ENCODE measurements around the gene HPD. TPM values are rescaled to one million over a fixed set of nuclear protein-coding genes. Genes with fewer than 3 reads are reported as not detected.
"Not testable (repeated sequence)": the region's sequence is repeated elsewhere in the genome, so short reads cannot be mapped to it uniquely, and the experiment has no call there.

Gene HPD
- total RNA-seq, 1 experiment from 2014 or later: not detected

DNA sequence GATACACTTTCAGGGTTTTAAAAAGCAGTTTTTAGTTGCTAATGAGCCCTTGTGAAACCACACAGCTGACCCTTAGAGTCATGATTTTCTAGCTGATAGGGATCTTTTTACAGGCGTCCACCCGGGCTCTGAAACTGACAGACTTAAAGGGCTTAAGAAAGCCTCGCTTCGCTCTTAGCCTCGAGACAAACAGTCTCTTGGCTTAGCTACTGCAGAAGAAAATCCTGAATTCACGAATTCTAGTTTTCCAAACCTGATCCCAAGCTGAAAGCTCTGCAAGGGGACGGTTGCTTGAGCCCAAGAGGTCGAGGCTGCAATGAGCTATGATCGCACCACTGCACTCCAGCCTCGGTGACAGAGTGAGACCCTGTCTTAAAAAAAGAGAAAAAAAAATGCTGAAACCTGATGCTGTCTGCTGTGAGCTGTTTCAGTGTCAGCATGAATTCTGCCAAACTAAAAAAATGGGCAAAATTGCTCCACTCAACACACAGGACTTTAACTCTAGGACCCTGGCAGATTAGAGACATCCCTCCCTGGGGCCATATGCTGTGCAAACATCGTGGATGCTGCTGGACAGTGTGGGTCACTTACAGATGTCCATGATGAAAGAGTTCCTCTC lies 3.1 kb upstream of the HPD start:
- H4K20me1 ChIP-seq (ENCODE audit: low read length): no peaks in the 10 kb centered on the region
- no peaks in the 10 kb centered on the region for H3K27me3 ChIP-seq (ENCODE audit: low read length)
- no peak overlapping the region; the same call in 1 of the 2 replicates for H3K4me3 ChIP-seq (ENCODE audit: low read length)
- DNase-seq: no peak
- no peaks in the 10 kb centered on the region for H3K9me3 ChIP-seq (ENCODE audit: low read length)
- no peak overlapping the region for H3K27ac ChIP-seq (ENCODE audit: low read length)
- ATAC-seq: peak; percentile 55
- H3K36me3 ChIP-seq (ENCODE audit: low read depth, low read length): no peaks in the 10 kb centered on the region
- no TSS peak for BruUV-seq (replicated peaks)
- H3K9ac ChIP-seq (ENCODE audit: low read length): no peak overlapping the region
- peak overlapping the region; percentile 55 for H3K4me2 ChIP-seq (ENCODE audit: low read length)
- TF ChIP-seq EZH2phosphoT487 (IDR thresholded peaks at IDR 0.05; ENCODE audit: borderline replicate concordance, low read length) (no peak), EZH2 (IDR thresholded peaks at IDR 0.05; ENCODE audit: low read length, unreplicated experiment) (no peak)
- TF ChIP-seq, protein P1, sequence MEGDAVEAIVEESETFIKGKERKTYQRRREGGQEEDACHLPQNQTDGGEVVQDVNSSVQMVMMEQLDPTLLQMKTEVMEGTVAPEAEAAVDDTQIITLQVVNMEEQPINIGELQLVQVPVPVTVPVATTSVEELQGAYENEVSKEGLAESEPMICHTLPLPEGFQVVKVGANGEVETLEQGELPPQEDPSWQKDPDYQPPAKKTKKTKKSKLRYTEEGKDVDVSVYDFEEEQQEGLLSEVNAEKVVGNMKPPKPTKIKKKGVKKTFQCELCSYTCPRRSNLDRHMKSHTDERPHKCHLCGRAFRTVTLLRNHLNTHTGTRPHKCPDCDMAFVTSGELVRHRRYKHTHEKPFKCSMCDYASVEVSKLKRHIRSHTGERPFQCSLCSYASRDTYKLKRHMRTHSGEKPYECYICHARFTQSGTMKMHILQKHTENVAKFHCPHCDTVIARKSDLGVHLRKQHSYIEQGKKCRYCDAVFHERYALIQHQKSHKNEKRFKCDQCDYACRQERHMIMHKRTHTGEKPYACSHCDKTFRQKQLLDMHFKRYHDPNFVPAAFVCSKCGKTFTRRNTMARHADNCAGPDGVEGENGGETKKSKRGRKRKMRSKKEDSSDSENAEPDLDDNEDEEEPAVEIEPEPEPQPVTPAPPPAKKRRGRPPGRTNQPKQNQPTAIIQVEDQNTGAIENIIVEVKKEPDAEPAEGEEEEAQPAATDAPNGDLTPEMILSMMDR (conservative IDR thresholded peaks at IDR 0.05; ENCODE audit: low read depth, low read length): no peak
- no peaks in the 10 kb centered on the region for H3K9me2 ChIP-seq (replicated peaks; ENCODE audit: low read length)
- POLR2A ChIA-PET (ENCODE audit: unreplicated experiment): interaction anchor here (0.7 kb wide), 1 partner anchor 1686 kb away, joined by 3 read pairs; no protein-coding TSS in a partner anchor
- intact Hi-C loops (cut with micrococcal nuclease): no loop called here
- H2AFZ ChIP-seq (ENCODE audit: low read length): peak overlapping the region; percentile 57; the same call in 1 of the 2 replicates
- CTCF ChIA-PET: interaction anchor here (0.6 kb wide), 1 partner anchor 31 kb away, joined by 3 read pairs; no protein-coding TSS in a partner anchor
- peaks cover 18% of the 10 kb centered on the region for H3K4me1 ChIP-seq (ENCODE audit: insufficient read depth, low read length)
- no peaks in the 10 kb centered on the region for H3F3A ChIP-seq (ENCODE audit: low read length, unreplicated experiment)
- no peaks in the 10 kb centered on the region for H3K79me2 ChIP-seq (ENCODE audit: low read length)

DNA sequence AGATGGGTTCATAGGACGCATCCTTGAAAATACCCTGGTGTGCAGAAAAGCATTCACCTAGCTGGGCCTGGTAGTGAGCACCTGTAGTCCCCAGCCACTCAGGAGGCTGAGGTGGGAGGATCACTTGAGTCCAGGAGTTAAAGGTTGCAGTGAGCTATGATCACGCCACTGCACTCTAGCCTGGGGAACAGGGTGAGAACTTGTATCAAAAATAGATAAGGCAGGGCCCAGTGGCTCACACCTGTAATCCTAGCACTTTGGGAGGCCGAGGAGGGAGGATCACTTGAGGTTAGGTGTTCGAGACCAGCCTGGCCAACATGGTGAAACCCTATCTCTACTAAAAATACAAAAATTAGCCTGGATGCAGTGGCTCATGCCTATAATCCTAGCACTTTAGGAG lies 2.0 kb upstream of the HPD start:
- POLR2A ChIA-PET (ENCODE audit: unreplicated experiment); H2AFZ ChIP-seq (ENCODE audit: low read length): not testable (repeated sequence)

DNA sequence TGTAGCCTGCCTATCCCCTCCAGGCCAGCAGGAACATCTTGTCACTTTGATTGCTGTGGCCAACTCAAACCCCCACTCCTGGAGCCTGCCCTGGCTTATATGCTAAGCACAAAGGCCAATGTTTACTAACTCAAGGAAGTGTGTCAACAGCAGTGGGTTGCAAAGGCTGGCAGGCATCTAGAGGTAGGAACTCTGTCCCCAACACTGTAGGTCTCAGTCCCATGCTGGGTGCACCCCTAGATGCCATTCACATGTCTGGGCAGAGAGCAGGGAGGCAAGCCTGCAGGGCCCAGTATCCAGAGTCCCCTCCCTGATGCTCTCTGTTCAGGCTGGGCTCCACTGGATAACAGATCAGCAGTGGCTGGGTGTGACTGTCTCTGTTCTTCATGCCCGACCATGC lies 1.6 kb upstream of the HPD start:
- no peak overlapping the region for H3K9ac ChIP-seq (ENCODE audit: low read length)
- H3K27ac ChIP-seq (ENCODE audit: low read length): no peak overlapping the region
- intact Hi-C loops (cut with micrococcal nuclease): no loop called here
- DNase-seq: no peak
- BruUV-seq (replicated peaks): no TSS peak
- H3K4me2 ChIP-seq (ENCODE audit: low read length): no peak overlapping the region
- ChIA-PET POLR2A (ENCODE audit: unreplicated experiment) (no interaction called here), CTCF (no interaction called here)
- no peaks in the 10 kb centered on the region for H3K36me3 ChIP-seq (ENCODE audit: low read depth, low read length)
- no peaks in the 10 kb centered on the region for H3K9me3 ChIP-seq (ENCODE audit: low read length)
- H4K20me1 ChIP-seq (ENCODE audit: low read length): no peaks in the 10 kb centered on the region
- H3F3A ChIP-seq (ENCODE audit: low read length, unreplicated experiment): no peaks in the 10 kb centered on the region
- no peaks in the 10 kb centered on the region for H3K79me2 ChIP-seq (ENCODE audit: low read length)
- ATAC-seq: peak; percentile 4; the same call in 1 of the 2 replicates
- H3K4me1 ChIP-seq (ENCODE audit: insufficient read depth, low read length): peaks cover 18% of the 10 kb centered on the region
- TF ChIP-seq EZH2phosphoT487 (IDR thresholded peaks at IDR 0.05; ENCODE audit: borderline replicate concordance, low read length): no peak
- TF ChIP-seq, protein P1 (conservative IDR thresholded peaks at IDR 0.05; ENCODE audit: low read depth, low read length): no peak
- no peak for TF ChIP-seq EZH2 (IDR thresholded peaks at IDR 0.05; ENCODE audit: low read length, unreplicated experiment)
- H3K4me3 ChIP-seq (ENCODE audit: low read length): no peak overlapping the region
- no peak overlapping the region for H2AFZ ChIP-seq (ENCODE audit: low read length)
- H3K27me3 ChIP-seq (ENCODE audit: low read length): no peaks in the 10 kb centered on the region
- H3K9me2 ChIP-seq (replicated peaks; ENCODE audit: low read length): no peaks in the 10 kb centered on the region

More for the DNA sequence above, 2.0 kb upstream of the HPD start:
- H3K4me1 ChIP-seq (ENCODE audit: insufficient read depth, low read length): peaks cover 18% of the 10 kb centered on the region
- CTCF ChIA-PET; H4K20me1 ChIP-seq (ENCODE audit: low read length); H3K9me3 ChIP-seq (ENCODE audit: low read length); BruUV-seq (replicated peaks); intact Hi-C loops (cut with micrococcal nuclease); H3K9ac ChIP-seq (ENCODE audit: low read length); H3K36me3 ChIP-seq (ENCODE audit: low read depth, low read length); H3K4me2 ChIP-seq (ENCODE audit: low read length); H3K9me2 ChIP-seq (replicated peaks; ENCODE audit: low read length); ATAC-seq; H3K4me3 ChIP-seq (ENCODE audit: low read length); H3K27me3 ChIP-seq (ENCODE audit: low read length); H3K79me2 ChIP-seq (ENCODE audit: low read length); H3K27ac ChIP-seq (ENCODE audit: low read length); H3F3A ChIP-seq (ENCODE audit: low read length, unreplicated experiment); DNase-seq: not testable (repeated sequence)
